ENCODE measurements around the gene PON3. TPM values are rescaled to one million over a fixed set of nuclear protein-coding genes. Genes with fewer than 3 reads are reported as not detected.
"Not testable (repeated sequence)": the region's sequence is repeated elsewhere in the genome, so short reads cannot be mapped to it uniquely, and the experiment has no call there.

PON3 gene
- polyA plus RNA-seq, 4 donors, result 2.4 to 15.6 (median 6.7) TPM

GRCh38 chr7:95391761-95392160 is 4.4 kb downstream of the PON3 start:
- no peaks in the 10 kb centered on the region for H3K4me1 ChIP-seq (ENCODE audit: control insufficient read depth in 3 of 3, insufficient read depth in 2 of 3, low read depth in 1 of 3, low read length in 2 of 3)
- H3K27me3 ChIP-seq (ENCODE audit: control insufficient read depth in 3 of 3, insufficient read depth in 3 of 3, low read length in 3 of 3), result no peaks in the 10 kb centered on the region
- H3K36me3 ChIP-seq (ENCODE audit: control insufficient read depth in 3 of 3, insufficient read depth in 2 of 3, low read depth in 1 of 3, low read length in 3 of 3), result peaks cover 0 to 3% (median 0%) of the 10 kb centered on the region in 3 donors
- 72 to 77% (median 72%) methylated on average over 2 of the region's 2 CpGs for WGBS, 3 donors
- no peak overlapping the region for H3K27ac ChIP-seq (ENCODE audit: low read depth in 1 of 3, low read length in 2 of 3)
- no peak overlapping the region for H3K4me3 ChIP-seq (ENCODE audit: low read depth in 1 of 3, low read length in 3 of 3)
- DNase-seq, result no peak
- H3K9me3 ChIP-seq (ENCODE audit: control insufficient read depth in 2 of 2, insufficient read depth in 1 of 2, low read depth in 1 of 2, low read length in 1 of 2), result no peaks in the 10 kb centered on the region
- no peak for FAIRE-seq

GRCh38 chr7:95389516-95389915 is 6.7 kb downstream of the PON3 start:
- FAIRE-seq (no peak), DNase-seq (no peak)
- Histone ChIP-seq H3K4me3 (ENCODE audit: low read depth in 1 of 3, low read length in 3 of 3) (no peak overlapping the region), H3K27ac (ENCODE audit: low read depth in 1 of 3, low read length in 2 of 3) (no peak overlapping the region), H3K4me1 (ENCODE audit: control insufficient read depth in 3 of 3, insufficient read depth in 2 of 3, low read depth in 1 of 3, low read length in 2 of 3) (no peaks in the 10 kb centered on the region), H3K9me3 (ENCODE audit: control insufficient read depth in 2 of 2, insufficient read depth in 1 of 2, low read depth in 1 of 2, low read length in 1 of 2) (no peaks in the 10 kb centered on the region), H3K27me3 (ENCODE audit: control insufficient read depth in 3 of 3, insufficient read depth in 3 of 3, low read length in 3 of 3) (no peaks in the 10 kb centered on the region), H3K36me3 (ENCODE audit: control insufficient read depth in 3 of 3, insufficient read depth in 2 of 3, low read depth in 1 of 3, low read length in 3 of 3) (peaks cover 0 to 3% (median 0%) of the 10 kb centered on the region in 3 donors)
- WGBS, 3 donors, result 80 to 87% (median 86%) methylated on average over 7 of the region's 7 CpGs

- not testable (repeated sequence) for H3K27me3 ChIP-seq (ENCODE audit: control insufficient read depth in 3 of 3, insufficient read depth in 3 of 3, low read length in 3 of 3); DNase-seq; FAIRE-seq; H3K27ac ChIP-seq (ENCODE audit: low read depth in 1 of 3, low read length in 2 of 3); H3K4me3 ChIP-seq (ENCODE audit: low read depth in 1 of 3, low read length in 3 of 3); H3K4me1 ChIP-seq (ENCODE audit: control insufficient read depth in 3 of 3, insufficient read depth in 2 of 3, low read depth in 1 of 3, low read length in 2 of 3)
- Histone ChIP-seq H3K36me3 (ENCODE audit: control insufficient read depth in 3 of 3, insufficient read depth in 2 of 3, low read depth in 1 of 3, low read length in 3 of 3) (peaks cover 0 to 12% (median 0%) of the 10 kb centered on the region in 3 donors), H3K9me3 (ENCODE audit: control insufficient read depth in 2 of 2, insufficient read depth in 1 of 2, low read depth in 1 of 2, low read length in 1 of 2) (peaks cover 0 to 19% of the 10 kb centered on the region in 2 donors)
- WGBS, 3 donors, result 90 to 100% (median 95%) methylated on average over 9 to 10 of the region's 10 CpGs
Measured at GRCh38 chr7:95379457-95379856, 16.7 kb downstream of the PON3 start.

GRCh38 chr7:95376632-95377400 is 19.4 kb downstream of the PON3 start:
- no peak for DNase-seq
- H3K4me1 ChIP-seq (ENCODE audit: control insufficient read depth in 3 of 3, insufficient read depth in 2 of 3, low read depth in 1 of 3, low read length in 2 of 3), result no peaks in the 10 kb centered on the region
- no peak overlapping the region for H3K4me3 ChIP-seq (ENCODE audit: low read depth in 1 of 3, low read length in 3 of 3)
- H3K36me3 ChIP-seq (ENCODE audit: control insufficient read depth in 3 of 3, insufficient read depth in 2 of 3, low read depth in 1 of 3, low read length in 3 of 3), result peaks cover 0 to 12% (median 0%) of the 10 kb centered on the region in 3 donors
- H3K9me3 ChIP-seq (ENCODE audit: control insufficient read depth in 2 of 2, insufficient read depth in 1 of 2, low read depth in 1 of 2, low read length in 1 of 2), result peaks cover 0 to 19% of the 10 kb centered on the region in 2 donors
- 85 to 90% (median 89%) methylated on average over 18 of the region's 18 CpGs for WGBS, 3 donors
- H3K27ac ChIP-seq (ENCODE audit: low read depth in 1 of 3, low read length in 2 of 3), result no peak overlapping the region
- no peak for FAIRE-seq
- no peaks in the 10 kb centered on the region for H3K27me3 ChIP-seq (ENCODE audit: control insufficient read depth in 3 of 3, insufficient read depth in 3 of 3, low read length in 3 of 3)

GRCh38 chr7:95375591-95376257 is 20.5 kb downstream of the PON3 start:
- Histone ChIP-seq H3K27ac (ENCODE audit: low read depth in 1 of 3, low read length in 2 of 3) (no peak overlapping the region), H3K4me1 (ENCODE audit: control insufficient read depth in 3 of 3, insufficient read depth in 2 of 3, low read depth in 1 of 3, low read length in 2 of 3) (no peaks in the 10 kb centered on the region), H3K36me3 (ENCODE audit: control insufficient read depth in 3 of 3, insufficient read depth in 2 of 3, low read depth in 1 of 3, low read length in 3 of 3) (peaks cover 0 to 12% (median 0%) of the 10 kb centered on the region in 3 donors), H3K27me3 (ENCODE audit: control insufficient read depth in 3 of 3, insufficient read depth in 3 of 3, low read length in 3 of 3) (no peaks in the 10 kb centered on the region), H3K9me3 (ENCODE audit: control insufficient read depth in 2 of 2, insufficient read depth in 1 of 2, low read depth in 1 of 2, low read length in 1 of 2) (peaks cover 0 to 19% of the 10 kb centered on the region in 2 donors), H3K4me3 (ENCODE audit: low read depth in 1 of 3, low read length in 3 of 3) (no peak overlapping the region)
- no peak for FAIRE-seq
- 79 to 88% (median 88%) methylated on average over 2 of the region's 2 CpGs for WGBS, 3 donors
- no peak for DNase-seq

- Histone ChIP-seq H3K27ac (ENCODE audit: low read depth in 1 of 3, low read length in 2 of 3) (no peak overlapping the region), H3K4me3 (ENCODE audit: low read depth in 1 of 3, low read length in 3 of 3) (no peak overlapping the region), H3K36me3 (ENCODE audit: control insufficient read depth in 3 of 3, insufficient read depth in 2 of 3, low read depth in 1 of 3, low read length in 3 of 3) (peaks cover 0 to 8% (median 0%) of the 10 kb centered on the region in 3 donors), H3K9me3 (ENCODE audit: control insufficient read depth in 2 of 2, insufficient read depth in 1 of 2, low read depth in 1 of 2, low read length in 1 of 2) (peaks cover 0 to 5% of the 10 kb centered on the region in 2 donors), H3K4me1 (ENCODE audit: control insufficient read depth in 3 of 3, insufficient read depth in 2 of 3, low read depth in 1 of 3, low read length in 2 of 3) (no peaks in the 10 kb centered on the region), H3K27me3 (ENCODE audit: control insufficient read depth in 3 of 3, insufficient read depth in 3 of 3, low read length in 3 of 3) (no peaks in the 10 kb centered on the region)
- DNase-seq (no peak), FAIRE-seq (no peak)
- WGBS, 3 donors, result 79 to 85% (median 85%) methylated on average over 4 of the region's 4 CpGs
Measured at GRCh38 chr7:95373323-95373722, 22.9 kb downstream of the PON3 start.

GRCh38 chr7:95368235-95368634 is 27.9 kb downstream of the PON3 start:
- no peaks in the 10 kb centered on the region for H3K9me3 ChIP-seq (ENCODE audit: control insufficient read depth in 2 of 2, insufficient read depth in 1 of 2, low read depth in 1 of 2, low read length in 1 of 2)
- H3K27me3 ChIP-seq (ENCODE audit: control insufficient read depth in 3 of 3, insufficient read depth in 3 of 3, low read length in 3 of 3), result no peaks in the 10 kb centered on the region
- no peak overlapping the region for H3K4me3 ChIP-seq (ENCODE audit: low read depth in 1 of 3, low read length in 3 of 3)
- 65 to 81% (median 65%) methylated on average over 3 of the region's 3 CpGs for WGBS, 3 donors
- no peak overlapping the region for H3K27ac ChIP-seq (ENCODE audit: low read depth in 1 of 3, low read length in 2 of 3)
- no peaks in the 10 kb centered on the region for H3K36me3 ChIP-seq (ENCODE audit: control insufficient read depth in 3 of 3, insufficient read depth in 2 of 3, low read depth in 1 of 3, low read length in 3 of 3)
- DNase-seq (no peak), FAIRE-seq (no peak)
- H3K4me1 ChIP-seq (ENCODE audit: control insufficient read depth in 3 of 3, insufficient read depth in 2 of 3, low read depth in 1 of 3, low read length in 2 of 3), result no peaks in the 10 kb centered on the region

GRCh38 chr7:95367606-95368005 is 28.6 kb downstream of the PON3 start:
- no peaks in the 10 kb centered on the region for H3K9me3 ChIP-seq (ENCODE audit: control insufficient read depth in 2 of 2, insufficient read depth in 1 of 2, low read depth in 1 of 2, low read length in 1 of 2)
- FAIRE-seq, result no peak
- no peaks in the 10 kb centered on the region for H3K4me1 ChIP-seq (ENCODE audit: control insufficient read depth in 3 of 3, insufficient read depth in 2 of 3, low read depth in 1 of 3, low read length in 2 of 3)

More at GRCh38 chr7:95367606-95368005, 28.6 kb downstream of the PON3 start:
- WGBS, 3 donors, result 84 to 90% (median 85%) methylated on average over 1 of the region's 1 CpG
- no peak overlapping the region for H3K4me3 ChIP-seq (ENCODE audit: low read depth in 1 of 3, low read length in 3 of 3)
- no peaks in the 10 kb centered on the region for H3K27me3 ChIP-seq (ENCODE audit: control insufficient read depth in 3 of 3, insufficient read depth in 3 of 3, low read length in 3 of 3)
- H3K27ac ChIP-seq (ENCODE audit: low read depth in 1 of 3, low read length in 2 of 3), result no peak overlapping the region
- no peak for DNase-seq
- H3K36me3 ChIP-seq (ENCODE audit: control insufficient read depth in 3 of 3, insufficient read depth in 2 of 3, low read depth in 1 of 3, low read length in 3 of 3), result no peaks in the 10 kb centered on the region

Data from small intestine (tissue), 7 donors.